PC-9 (cell line): ENCODE data around the gene SORCS2. TPM values are rescaled to one million over a fixed set of nuclear protein-coding genes. Genes with fewer than 3 reads are reported as not detected.

Source experiments
- BruUV-seq: library from RNA; stranded (reverse); fragments of 400-500 nt; replicated peaks from 2 replicates; lab custom pipeline; 2021; lab: Mats Ljungman, UMichigan
- CTCF ChIA-PET: fragments of 300-600 bp; sonication (Branson Sonifier 250); formaldehyde crosslinking; loops from one replicate; lab custom pipeline; 2022; ENCODE audit warnings: antibody characterized with exemption; lab: Charles Lee
- POLR2A ChIA-PET: fragments of 300-600 bp; sonication (Branson Sonifier 250); formaldehyde crosslinking; loops from one replicate; lab custom pipeline; 2022; ENCODE audit warnings: antibody characterized with exemption; ENCODE audit not compliant: unreplicated experiment; lab: Charles Lee
- DNase-seq, 2 experiments: peaks; one replicate each; pipeline versions ENCODE4 v3.0.0 to v3.0.0-alpha.2; 2015 to 2022; ENCODE audit warnings: mixed read lengths in 1 of 2
- H2AFZ ChIP-seq: fragments of 200-600 bp; sonication (generic); 2 replicates; pipeline ENCODE4 v1.8.1; 2017; ENCODE audit warnings: antibody characterized with exemption
- H3F3A ChIP-seq: fragments of 200-600 bp; sonication (generic); 2 replicates; pipeline ENCODE4 v1.8.1; 2017; ENCODE audit warnings: antibody characterized with exemption, mild to moderate bottlenecking, low read depth; ENCODE audit not compliant: insufficient read depth
- H3K27ac ChIP-seq: fragments of 200-600 bp; sonication (generic); 2 replicates; pipeline ENCODE4 v1.6.1; 2016; ENCODE audit warnings: mixed run types
- H3K27me3 ChIP-seq: fragments of 200-600 bp; sonication (generic); 2 replicates; pipeline ENCODE4 v1.6.1; 2016; ENCODE audit warnings: low read depth, mixed run types; ENCODE audit not compliant: insufficient read depth
- H3K36me3 ChIP-seq: fragments of 200-600 bp; sonication (generic); 2 replicates; pipeline ENCODE4 v1.6.1; 2016; ENCODE audit warnings: low read depth, mixed run types
- H3K4me1 ChIP-seq: fragments of 200-600 bp; sonication (generic); replicated peaks from 2 replicates; pipeline ENCODE4 v1.6.1; 2016; ENCODE audit warnings: mixed run types; ENCODE audit not compliant: insufficient read depth
- H3K4me2 ChIP-seq: fragments of 200-600 bp; sonication (generic); 2 replicates; pipeline ENCODE4 v1.6.1; 2017; ENCODE audit warnings: mixed run types
- H3K4me3 ChIP-seq: fragments of 200-600 bp; sonication (generic); 2 replicates; pipeline ENCODE4 v1.6.1; 2016; ENCODE audit warnings: mixed run types
- H3K79me2 ChIP-seq: fragments of 200-600 bp; sonication (generic); 2 replicates; pipeline ENCODE4 v1.6.1; 2017; ENCODE audit warnings: low read depth, mixed run types
- H3K9me2 ChIP-seq: fragments of 200-600 bp; sonication (generic); 2 replicates; pipeline ENCODE4 v1.8.1; 2017; ENCODE audit warnings: mild to moderate bottlenecking; ENCODE audit not compliant: insufficient read depth
- H3K9me3 ChIP-seq: fragments of 200-600 bp; sonication (generic); 2 replicates; pipeline ENCODE4 v1.8.1; 2016; ENCODE audit warnings: low read depth; ENCODE audit not compliant: insufficient read depth
- H4K20me1 ChIP-seq: fragments of 200-600 bp; sonication (generic); 2 replicates; pipeline ENCODE4 v1.8.1; 2017; ENCODE audit not compliant: insufficient read depth
- EZH2 ChIP-seq: fragments of 200-600 bp; sonication (generic); IDR thresholded peaks from 2 replicates; pipeline ENCODE4 v1.8.0; 2017; ENCODE audit warnings: antibody characterized with exemption, low read depth
- intact Hi-C: fragments of 100-400 bp; cut with micrococcal nuclease; formaldehyde crosslinking; loops from one replicate; pipeline ENCODE4 v1.10.0; 2022; ENCODE audit not compliant: unreplicated experiment
- total RNA-seq: library from RNA; stranded (reverse); gene quantifications from 2 replicates; pipeline ENCODE4 v1.2.3, GENCODE V29; 2021
- TF ChIP-seq, protein P1 (sequence below): fragments of 200-600 bp; sonication (generic); conservative IDR thresholded peaks from 2 replicates; pipeline ENCODE4 v1.6.1; 2017; ENCODE audit warnings: mixed run types, antibody characterized with exemption, mild to moderate bottlenecking, moderate library complexity

The SORCS2 gene
- total RNA-seq, 1 experiment from 2014 or later: 25.8 TPM

- H3K27me3 ChIP-seq: no peaks in the 10 kb centered on the region
- CTCF ChIA-PET: no interaction called here
- H3K4me3 ChIP-seq: no peak overlapping the region
- H3K4me1 ChIP-seq: no peaks in the 10 kb centered on the region
- H4K20me1 ChIP-seq: no peaks in the 10 kb centered on the region
- H3K27ac ChIP-seq: no peak overlapping the region
- DNase-seq: no peak
- no peak overlapping the region for H2AFZ ChIP-seq
- no peaks in the 10 kb centered on the region for H3F3A ChIP-seq
- H3K36me3 ChIP-seq: no peaks in the 10 kb centered on the region
- H3K79me2 ChIP-seq: no peaks in the 10 kb centered on the region
- POLR2A ChIA-PET: no interaction called here
- no peaks in the 10 kb centered on the region for H3K9me2 ChIP-seq
- no peak overlapping the region for H3K4me2 ChIP-seq
- H3K9me3 ChIP-seq: no peaks in the 10 kb centered on the region
- no peak for TF ChIP-seq EZH2
- TF ChIP-seq, protein P1, sequence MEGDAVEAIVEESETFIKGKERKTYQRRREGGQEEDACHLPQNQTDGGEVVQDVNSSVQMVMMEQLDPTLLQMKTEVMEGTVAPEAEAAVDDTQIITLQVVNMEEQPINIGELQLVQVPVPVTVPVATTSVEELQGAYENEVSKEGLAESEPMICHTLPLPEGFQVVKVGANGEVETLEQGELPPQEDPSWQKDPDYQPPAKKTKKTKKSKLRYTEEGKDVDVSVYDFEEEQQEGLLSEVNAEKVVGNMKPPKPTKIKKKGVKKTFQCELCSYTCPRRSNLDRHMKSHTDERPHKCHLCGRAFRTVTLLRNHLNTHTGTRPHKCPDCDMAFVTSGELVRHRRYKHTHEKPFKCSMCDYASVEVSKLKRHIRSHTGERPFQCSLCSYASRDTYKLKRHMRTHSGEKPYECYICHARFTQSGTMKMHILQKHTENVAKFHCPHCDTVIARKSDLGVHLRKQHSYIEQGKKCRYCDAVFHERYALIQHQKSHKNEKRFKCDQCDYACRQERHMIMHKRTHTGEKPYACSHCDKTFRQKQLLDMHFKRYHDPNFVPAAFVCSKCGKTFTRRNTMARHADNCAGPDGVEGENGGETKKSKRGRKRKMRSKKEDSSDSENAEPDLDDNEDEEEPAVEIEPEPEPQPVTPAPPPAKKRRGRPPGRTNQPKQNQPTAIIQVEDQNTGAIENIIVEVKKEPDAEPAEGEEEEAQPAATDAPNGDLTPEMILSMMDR: no peak
- no TSS peak for BruUV-seq
- intact Hi-C loops: no loop called here
Observed at GRCh38 chr4:7422151-7422897, 230.0 kb downstream of the SORCS2 start.

- H3K27ac ChIP-seq: no peak overlapping the region
- no peak overlapping the region for H2AFZ ChIP-seq
- no peaks in the 10 kb centered on the region for H4K20me1 ChIP-seq
- no peaks in the 10 kb centered on the region for H3K4me1 ChIP-seq
- no peak overlapping the region for H3K4me2 ChIP-seq
- H3F3A ChIP-seq: no peaks in the 10 kb centered on the region
- no peaks in the 10 kb centered on the region for H3K9me3 ChIP-seq
- no peak for DNase-seq
- BruUV-seq: no TSS peak
- H3K4me3 ChIP-seq: no peak overlapping the region
- H3K79me2 ChIP-seq: no peaks in the 10 kb centered on the region
- H3K9me2 ChIP-seq: no peaks in the 10 kb centered on the region
- no peaks in the 10 kb centered on the region for H3K27me3 ChIP-seq
- intact Hi-C loops: no loop called here
- ChIA-PET CTCF (no interaction called here), POLR2A (no interaction called here)
- H3K36me3 ChIP-seq: no peaks in the 10 kb centered on the region
- TF ChIP-seq, protein P1: no peak
Observed at GRCh38 chr4:7422898-7423180, 230.5 kb downstream of the SORCS2 start.

DNA sequence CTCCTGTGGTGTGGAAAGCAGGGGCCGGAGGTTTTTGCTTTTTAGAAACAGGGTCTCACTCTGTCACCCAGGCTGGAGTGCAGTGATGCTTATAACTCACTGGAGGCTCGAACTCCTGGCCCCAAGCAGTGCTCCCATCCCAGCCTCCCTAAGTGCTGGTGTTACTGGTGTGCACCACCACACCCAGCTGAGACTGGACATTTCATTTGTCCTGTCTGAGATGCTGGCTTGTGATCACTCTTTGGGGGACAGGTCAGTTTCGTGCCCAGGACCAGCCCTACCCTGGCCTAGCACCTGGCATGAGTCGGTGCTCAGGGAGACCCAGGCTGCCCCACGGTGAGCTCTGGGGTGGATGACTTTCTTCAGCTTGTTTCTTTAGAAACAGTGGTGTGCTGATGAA, 231.1 kb downstream of the SORCS2 start:
- H3K4me1 ChIP-seq: no peaks in the 10 kb centered on the region
- ChIA-PET POLR2A (no interaction called here), CTCF (no interaction called here)
- H3K9me3 ChIP-seq: no peaks in the 10 kb centered on the region
- no peak overlapping the region for H3K4me3 ChIP-seq
- DNase-seq: no peak
- no TSS peak for BruUV-seq
- no peaks in the 10 kb centered on the region for H3K27me3 ChIP-seq
- H4K20me1 ChIP-seq: no peaks in the 10 kb centered on the region
- H2AFZ ChIP-seq: no peak overlapping the region
- no peaks in the 10 kb centered on the region for H3K36me3 ChIP-seq
- no peak for TF ChIP-seq EZH2
- H3F3A ChIP-seq: no peaks in the 10 kb centered on the region
- no peaks in the 10 kb centered on the region for H3K9me2 ChIP-seq
- H3K27ac ChIP-seq: no peak overlapping the region
- intact Hi-C loops: no loop called here
- H3K4me2 ChIP-seq: no peak overlapping the region
- H3K79me2 ChIP-seq: no peaks in the 10 kb centered on the region
